ENCODE data around the gene STRAP.
"Not testable (repeated sequence)": the region's sequence is repeated elsewhere in the genome, so short reads cannot be mapped to it uniquely, and the experiment has no call there.

STRAP gene

GRCh38 chr12:15873556-15873955 is 8.6 kb upstream of the STRAP start:
- no peak for DNase-seq (ENCODE audit: low spot score)

- DNase-seq (ENCODE audit: low spot score), result not testable (repeated sequence)
Measured at GRCh38 chr12:15874556-15875145, 7.5 kb upstream of the STRAP start.

- DNase-seq (ENCODE audit: low spot score), result no peak
Measured at GRCh38 chr12:15875863-15876262, 6.3 kb upstream of the STRAP start.

GRCh38 chr12:15879413-15879812 is 2.8 kb upstream of the STRAP start:
- no peak for DNase-seq (ENCODE audit: low spot score)

DNA sequence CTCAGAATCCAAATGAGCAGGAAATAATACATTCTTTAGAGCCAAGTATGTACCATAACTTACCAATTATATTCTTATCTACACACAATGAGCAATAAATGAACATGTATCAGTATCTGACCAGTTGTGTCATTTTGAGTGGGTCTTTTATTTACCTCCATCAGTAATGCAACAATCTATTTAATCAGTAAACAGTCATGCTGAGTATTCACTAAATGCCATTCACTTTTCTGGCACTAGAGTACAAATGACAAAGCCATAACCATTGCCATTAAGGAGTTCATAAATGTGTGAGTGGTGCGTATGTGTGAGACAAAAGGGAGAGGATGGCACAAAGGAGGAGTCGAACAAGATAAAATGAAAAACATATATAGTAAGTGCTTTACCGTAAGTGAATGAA is 1.5 kb upstream of the STRAP start:
- DNase-seq (ENCODE audit: low spot score), result no peak

DNA sequence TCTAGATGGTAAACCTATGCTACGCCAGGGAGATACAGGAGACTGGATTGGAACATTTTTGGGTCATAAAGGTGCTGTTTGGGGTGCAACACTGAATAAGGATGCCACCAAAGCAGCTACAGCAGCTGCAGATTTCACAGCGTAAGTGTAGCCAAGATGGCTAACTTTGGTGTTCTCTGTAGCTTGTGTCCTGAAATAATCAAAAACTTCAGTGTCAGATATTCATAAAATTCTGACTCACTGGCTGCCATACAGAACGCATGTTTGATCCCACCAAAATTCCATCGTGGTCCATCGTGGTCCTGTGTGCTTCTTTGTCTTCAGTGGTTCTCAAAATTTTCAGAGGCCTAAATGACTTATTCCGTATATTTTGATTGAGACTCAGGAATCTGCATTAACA is 1.3 kb downstream of the STRAP start:
- DNase-seq (ENCODE audit: low spot score), result peak; percentile 37

DNA sequence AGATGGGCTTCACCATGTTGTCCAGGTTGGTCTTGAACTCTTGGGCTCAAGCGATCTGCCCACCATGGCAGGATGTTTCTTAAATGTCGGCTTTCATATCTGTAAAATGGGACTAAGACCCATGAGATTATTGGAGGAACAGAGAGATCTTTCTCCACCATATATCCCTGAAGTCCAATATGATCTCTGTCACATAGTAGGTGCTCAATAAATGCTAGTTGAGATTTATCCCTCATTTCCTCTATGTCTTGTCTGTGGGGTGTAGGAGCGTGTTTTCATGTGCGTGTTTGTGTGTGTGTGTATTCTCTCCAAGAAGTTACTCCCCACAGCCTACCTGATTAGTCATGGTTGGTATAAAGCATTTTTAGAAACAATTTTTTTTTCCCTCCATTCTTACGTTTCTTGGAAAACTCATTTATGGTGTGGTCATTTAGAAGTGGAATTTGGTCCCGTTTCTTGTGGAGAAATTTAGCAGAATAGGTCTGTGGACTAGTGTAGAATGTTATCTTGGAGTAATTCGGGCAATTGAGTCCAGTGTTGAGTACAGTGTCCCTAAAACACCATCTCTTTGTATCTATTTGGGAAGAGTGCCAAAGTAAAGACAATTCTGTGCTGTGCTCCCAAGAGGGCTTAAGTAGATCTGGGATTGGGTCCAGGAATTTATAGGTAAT is 4.3 kb downstream of the STRAP start:
- no peak for DNase-seq (ENCODE audit: low spot score)

GRCh38 chr12:15887043-15887817 is 5.0 kb downstream of the STRAP start:
- no peak for DNase-seq (ENCODE audit: low spot score)

DNA sequence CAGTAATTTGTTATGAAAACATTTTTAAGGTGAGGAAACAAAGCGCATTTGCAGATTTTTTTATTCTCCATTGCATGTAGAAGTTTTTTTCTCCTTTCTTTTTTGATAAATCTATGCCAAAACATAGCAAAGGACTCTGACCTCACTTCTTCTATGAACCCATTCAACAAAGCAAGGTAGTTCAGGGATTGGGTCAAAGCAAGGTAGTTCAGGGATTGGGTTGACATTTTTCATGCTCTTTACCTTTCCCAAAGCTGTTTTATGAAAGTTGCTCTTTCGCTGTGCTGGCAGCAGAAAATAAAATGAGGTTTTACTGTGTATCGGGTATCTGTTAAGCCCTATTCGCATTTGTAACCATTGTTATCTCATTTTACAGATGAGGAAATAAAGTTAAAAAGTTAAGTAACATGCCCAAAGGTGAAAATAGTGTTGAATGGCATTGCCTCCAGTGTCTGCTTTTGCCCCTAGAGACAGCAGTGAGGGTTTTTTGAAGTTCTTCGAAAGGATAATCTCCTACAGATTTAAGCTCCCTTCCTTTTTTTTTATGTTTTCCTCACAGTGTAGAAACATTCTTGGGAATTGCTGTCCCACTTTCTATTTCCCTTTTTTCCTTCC is 10.6 kb downstream of the STRAP start:
- DNase-seq (ENCODE audit: low spot score), result no peak

DNA sequence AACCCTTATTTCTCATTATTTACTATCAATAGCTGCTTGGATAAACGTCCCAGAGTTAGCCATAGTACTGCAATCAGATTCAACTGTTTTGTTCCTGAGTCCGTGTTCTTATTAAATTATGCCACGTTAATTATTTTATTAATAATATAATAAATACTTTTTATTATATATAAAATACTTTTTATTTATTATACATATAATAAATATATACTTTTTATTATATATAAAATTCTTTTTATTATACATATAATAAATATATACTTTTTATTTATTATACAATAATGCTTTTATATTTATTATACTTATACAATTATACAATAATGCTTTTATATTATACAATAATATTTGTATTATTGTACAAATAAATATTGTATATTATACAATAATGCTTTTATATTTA is 11.1 kb downstream of the STRAP start:
- no peak for DNase-seq (ENCODE audit: low spot score)

GRCh38 chr12:15896867-15897266 is 14.7 kb downstream of the STRAP start:
- no peak for DNase-seq (ENCODE audit: low spot score)

GRCh38 chr12:15897433-15897832 is 15.2 kb downstream of the STRAP start:
- no peak for DNase-seq (ENCODE audit: low spot score)

DNA sequence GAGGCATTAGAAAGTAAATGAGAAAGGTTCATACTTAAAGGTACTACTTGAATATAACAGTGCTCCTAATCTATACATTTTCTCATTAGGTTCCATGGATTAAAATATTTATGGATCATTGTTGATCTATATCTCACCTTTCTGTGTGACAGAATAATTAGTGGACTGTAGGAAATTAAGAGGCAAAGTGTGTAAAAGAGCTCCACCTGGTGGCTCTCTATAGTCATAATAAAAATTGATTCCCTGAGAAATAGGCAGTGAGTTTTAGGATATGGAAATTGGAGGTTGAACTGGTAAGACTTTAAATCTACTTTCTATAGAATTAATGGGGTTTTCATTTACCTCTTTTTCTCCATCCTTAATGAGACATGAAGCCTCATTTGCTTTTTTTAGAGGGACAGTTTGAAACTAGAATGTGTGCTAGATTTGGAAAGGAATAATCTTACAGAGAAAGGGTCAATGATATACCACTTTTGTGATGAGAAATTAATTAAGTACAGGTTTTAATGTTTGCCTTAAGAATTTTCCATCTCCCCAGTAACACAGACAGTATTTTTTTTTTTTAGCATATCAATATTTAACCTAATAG is 17.2 kb downstream of the STRAP start:
- DNase-seq (ENCODE audit: low spot score), result peak; percentile 26

- no peak for DNase-seq (ENCODE audit: low spot score)
Measured at GRCh38 chr12:15904378-15904920, 22.3 kb downstream of the STRAP start.

GRCh38 chr12:15910468-15910863 is 28.3 kb downstream of the STRAP start:
- no peak for DNase-seq (ENCODE audit: low spot score)

GRCh38 chr12:15910864-15911721 is 28.9 kb downstream of the STRAP start, which contains the start of gene DERA:
Gene DERA (plus strand): TSS chr12:15911332. CDS start chr12:15911384, 52 bp downstream.
- peak; percentile 51 for DNase-seq (ENCODE audit: low spot score)

GRCh38 chr12:15911931-15912330 is 29.7 kb downstream of the STRAP start:
- DNase-seq (ENCODE audit: low spot score), result not testable (repeated sequence)

DNA sequence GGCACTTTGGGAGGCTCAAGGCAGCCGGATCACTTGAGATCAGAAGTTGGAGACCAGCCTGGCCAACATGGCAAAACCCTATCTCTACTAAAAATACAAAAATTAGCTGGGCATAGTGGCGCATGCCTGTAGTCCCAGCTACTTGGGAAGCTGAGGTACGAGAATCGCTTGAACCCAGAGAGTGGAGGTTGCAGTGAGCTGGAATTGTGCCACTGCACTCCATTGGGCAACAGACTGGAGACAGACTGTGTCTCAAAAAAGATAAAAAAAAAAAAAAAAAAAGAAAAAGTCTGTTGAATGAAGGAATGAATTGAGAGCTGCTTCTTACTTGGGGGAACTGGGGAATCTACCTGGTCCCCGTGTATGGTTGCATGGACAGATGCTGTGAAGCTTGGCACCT is 31.9 kb downstream of the STRAP start:
- DNase-seq (ENCODE audit: low spot score), result not testable (repeated sequence)

DNA sequence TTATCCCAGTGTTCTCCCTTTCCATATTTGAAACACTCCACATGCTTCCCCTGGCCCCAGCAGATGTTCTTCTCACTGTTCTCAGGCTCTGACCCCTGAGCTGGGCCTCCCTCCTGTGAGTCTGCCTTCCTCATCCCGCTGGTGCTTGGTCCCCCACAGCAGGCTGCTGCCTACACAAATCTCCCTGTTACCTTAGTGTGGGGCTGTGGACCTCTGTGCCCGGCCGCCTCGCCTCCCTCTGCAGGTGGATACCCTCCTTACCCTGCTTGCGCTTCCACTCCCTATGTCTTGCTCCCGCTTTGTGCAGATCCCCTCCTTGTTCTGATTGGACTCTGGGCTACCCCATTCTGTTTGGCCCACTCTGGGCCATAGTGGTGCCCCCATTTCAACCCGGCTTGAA is 35.9 kb downstream of the STRAP start:
- DNase-seq (ENCODE audit: low spot score), result no peak

GRCh38 chr12:15919418-15919817 is 37.2 kb downstream of the STRAP start:
- DNase-seq (ENCODE audit: low spot score), result no peak

DNA sequence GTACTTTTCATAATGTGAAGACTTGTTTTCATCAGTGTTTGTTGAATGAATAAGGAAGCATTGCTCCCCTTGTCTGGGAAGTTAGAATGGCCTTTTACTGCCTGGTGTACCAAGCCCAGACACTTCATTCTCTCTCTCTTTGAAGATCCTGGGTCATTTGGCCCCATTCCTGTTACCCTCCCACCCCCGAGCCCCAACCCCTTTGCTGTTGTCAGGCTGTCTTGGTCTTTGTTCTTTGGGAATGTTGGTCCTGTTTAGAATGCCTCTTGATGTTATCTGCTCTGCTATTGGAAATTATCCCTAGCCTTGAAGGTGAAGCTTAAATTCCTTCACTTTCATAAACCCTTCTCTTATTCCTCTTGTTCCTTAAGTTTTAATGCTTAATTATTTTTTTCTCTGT is 42.8 kb downstream of the STRAP start:
- no peak for DNase-seq (ENCODE audit: low spot score)

Measured in kidney capillary endothelial cell (primary cell).